H9 (cell line): ENCODE measurements around the gene IL15RA. TPM values are rescaled to one million over a fixed set of nuclear protein-coding genes. Genes with fewer than 3 reads are reported as not detected.

Source experiments
- DNase-seq: peaks from one replicate; pipeline ENCODE4 v3.0.0-alpha.2; 2017
- H2AFZ ChIP-seq: one replicate; pipeline ENCODE4 v1.6.1; 2013; ENCODE audit warnings: mild to moderate bottlenecking, low read length, control low read depth, moderate library complexity
- H2AK5ac ChIP-seq: 2 replicates; pipeline ENCODE4 v1.6.1; 2013; ENCODE audit warnings: low read length, control low read depth, mixed read lengths; ENCODE audit not compliant: insufficient read length
- H2BK120ac ChIP-seq: one replicate; pipeline ENCODE4 v1.6.1; 2013; ENCODE audit warnings: low read depth, mild to moderate bottlenecking, low read length, control low read depth, inconsistent platforms; ENCODE audit not compliant: poor library complexity, severe bottlenecking
- H2BK12ac ChIP-seq: 2 replicates; pipeline ENCODE4 v1.6.1; 2013; ENCODE audit warnings: low read length, control low read depth, mixed read lengths, low read depth; ENCODE audit not compliant: insufficient read length
- H2BK15ac ChIP-seq: 2 replicates; pipeline ENCODE4 v1.6.1; 2013; ENCODE audit warnings: low read depth, low read length, control low read depth
- H2BK20ac ChIP-seq: one replicate; pipeline ENCODE4 v1.6.1; 2013; ENCODE audit warnings: low read depth, mild to moderate bottlenecking, low read length, control low read depth, inconsistent platforms; ENCODE audit not compliant: poor library complexity, severe bottlenecking
- H2BK5ac ChIP-seq: 2 replicates; pipeline ENCODE4 v1.6.1; 2013; ENCODE audit warnings: low read length, control low read depth, mixed read lengths; ENCODE audit not compliant: insufficient read length
- H3K14ac ChIP-seq: 2 replicates; pipeline ENCODE4 v1.6.1; 2013; ENCODE audit warnings: low read length, control low read depth; ENCODE audit not compliant: insufficient read depth
- H3K18ac ChIP-seq: 2 replicates; pipeline ENCODE4 v1.6.1; 2013; ENCODE audit warnings: low read depth, mild to moderate bottlenecking, mixed read lengths, low read length, control low read depth; ENCODE audit not compliant: insufficient read length
- H3K23ac ChIP-seq: 2 replicates; pipeline ENCODE4 v1.6.1; 2013; ENCODE audit warnings: low read length, control low read depth, mixed read lengths, low read depth; ENCODE audit not compliant: insufficient read length
- H3K23me2 ChIP-seq: 2 replicates; pipeline ENCODE4 v1.6.1; 2013; ENCODE audit warnings: low read depth, mild to moderate bottlenecking, mixed read lengths, low read length, control low read depth; ENCODE audit not compliant: insufficient read length, poor library complexity, severe bottlenecking
- H3K27ac ChIP-seq: 2 replicates; pipeline ENCODE4 v1.5.1; 2013; ENCODE audit warnings: low read length, control low read depth, mixed read lengths, low read depth; ENCODE audit not compliant: insufficient read length
- H3K27me3 ChIP-seq: 2 replicates; pipeline ENCODE4 v1.6.1; 2013; ENCODE audit warnings: low read length, control low read depth, inconsistent platforms; ENCODE audit not compliant: insufficient read depth
- H3K4ac ChIP-seq: 2 replicates; pipeline ENCODE4 v1.6.1; 2013; ENCODE audit warnings: low read depth, mild to moderate bottlenecking, control low read depth, inconsistent platforms, low read length, moderate library complexity
- H3K4me1 ChIP-seq: 2 replicates; pipeline ENCODE4 v1.6.1; 2013; ENCODE audit warnings: low read length, control low read depth, inconsistent platforms; ENCODE audit not compliant: insufficient read depth
- H3K4me2 ChIP-seq: 2 replicates; pipeline ENCODE4 v1.6.1; 2013; ENCODE audit warnings: low read length, control low read depth, mixed read lengths; ENCODE audit not compliant: insufficient read length, insufficient read depth
- H3K56ac ChIP-seq: 2 replicates; pipeline ENCODE4 v1.6.1; 2013; ENCODE audit warnings: low read depth, mild to moderate bottlenecking, mixed read lengths, low read length, control low read depth; ENCODE audit not compliant: insufficient read length
- H3K79me1 ChIP-seq: 2 replicates; pipeline ENCODE4 v1.6.1; 2013; ENCODE audit warnings: low read depth, mild to moderate bottlenecking, moderate library complexity, low read length, control low read depth, inconsistent platforms; ENCODE audit not compliant: insufficient read depth, poor library complexity, severe bottlenecking
- H3K79me2 ChIP-seq: 2 replicates; pipeline ENCODE4 v1.6.1; 2013; ENCODE audit warnings: low read length, control low read depth, inconsistent platforms; ENCODE audit not compliant: insufficient read depth
- H3K9ac ChIP-seq: 2 replicates; pipeline ENCODE4 v1.6.1; 2013; ENCODE audit warnings: low read length, control low read depth, mixed read lengths; ENCODE audit not compliant: insufficient read length; ENCODE audit errors: extremely low read depth
- H3K9me3 ChIP-seq: one replicate; pipeline ENCODE4 v1.6.1; 2013; ENCODE audit warnings: low read depth, low read length, inconsistent platforms; ENCODE audit not compliant: control insufficient read depth
- H3T11ph ChIP-seq: one replicate; pipeline ENCODE4 v1.6.1; 2013; ENCODE audit warnings: mild to moderate bottlenecking, low read length, control low read depth, inconsistent platforms
- H4K20me1 ChIP-seq: one replicate; pipeline ENCODE4 v1.6.1; 2013; ENCODE audit not compliant: control insufficient read depth, insufficient read length, insufficient read depth
- H4K5ac ChIP-seq: 2 replicates; pipeline ENCODE4 v1.6.1; 2013; ENCODE audit warnings: low read depth, mild to moderate bottlenecking, mixed read lengths, low read length, control low read depth; ENCODE audit not compliant: insufficient read length
- H4K8ac ChIP-seq: replicated peaks from 2 replicates; pipeline ENCODE4 v1.6.1; 2013; ENCODE audit warnings: low read length, control low read depth, mixed read lengths, low read depth; ENCODE audit not compliant: insufficient read length
- H4K91ac ChIP-seq: 2 replicates; pipeline ENCODE4 v1.6.1; 2013; ENCODE audit warnings: low read depth, mild to moderate bottlenecking, moderate library complexity, mixed read lengths, low read length, control low read depth; ENCODE audit not compliant: insufficient read length
- H3K27ac Mint-ChIP-seq, 3 experiments: 2 replicates in 2 of 3; 3 replicates in 1 of 3; pipeline ENCODE4 v1.8.0; 2020 to 2021; ENCODE audit warnings: mixed read lengths in 3 of 3, mild to moderate bottlenecking in 1 of 3, moderate library complexity in 1 of 3
- H3K27me3 Mint-ChIP-seq: 2 replicates; pipeline ENCODE4 v1.8.0; 2021; ENCODE audit warnings: low read depth, mild to moderate bottlenecking, moderate library complexity, mixed read lengths
- H3K36me3 Mint-ChIP-seq, 3 experiments: 2 replicates in 2 of 3; 3 replicates in 1 of 3; pipeline ENCODE4 v1.8.0; 2020 to 2021; ENCODE audit warnings: low read depth in 3 of 3, mixed read lengths in 3 of 3; ENCODE audit not compliant: insufficient read depth in 1 of 3
- H3K4me1 Mint-ChIP-seq, 2 experiments: 2 replicates each; pipeline ENCODE4 v1.8.0; 2020; ENCODE audit warnings: mixed read lengths in 2 of 2
- H3K4me3 Mint-ChIP-seq, 2 experiments: 2 replicates in 1 of 2; 3 replicates in 1 of 2; pipeline ENCODE4 v1.8.0; 2020 to 2021; ENCODE audit warnings: mild to moderate bottlenecking in 2 of 2, mixed read lengths in 2 of 2, moderate library complexity in 1 of 2
- H3K9me3 Mint-ChIP-seq, 2 experiments: 2 replicates in 1 of 2; 3 replicates in 1 of 2; pipeline ENCODE4 v1.8.0; 2020; ENCODE audit warnings: mild to moderate bottlenecking in 2 of 2, mixed read lengths in 2 of 2, moderate library complexity in 1 of 2
- CTCF ChIP-seq: fragments of 200-600 bp; sonication (generic); conservative IDR thresholded peaks from 3 replicates; pipeline ENCODE4 v1.8.0; 2021; ENCODE audit warnings: antibody characterized with exemption, mild to moderate bottlenecking
- WGBS: extraction: QIAGEN DNeasy Blood & Tissue Kit; methylation state at CpG from one replicate; pipeline ENCODE4 v1.1.7; 2013; ENCODE audit warnings: missing lambda C conversion rate, low lambda C conversion rate, mixed read lengths; ENCODE audit not compliant: insufficient read length; ENCODE audit errors: extremely low coverage; 5-methylcytosine and 5-hydroxymethylcytosine counted together
- total RNA-seq: library from RNA; stranded (reverse); gene quantifications from 2 replicates; pipeline ENCODE4 v1.2.1, GENCODE V29; 2021

The IL15RA gene
- total RNA-seq, 1 experiment from 2014 or later, result 0.31 TPM

- Histone ChIP-seq H2BK15ac (no peak overlapping the region), H3K79me1 (no peaks in the 10 kb centered on the region), H2BK5ac (no peak overlapping the region), H3K9ac (no peak overlapping the region), H2AFZ (no peak overlapping the region), H2BK12ac (no peak overlapping the region), H3K4me1 (no peaks in the 10 kb centered on the region), H3K56ac (no peak overlapping the region), H3K9me3 (no peaks in the 10 kb centered on the region), H3K23me2 (no peaks in the 10 kb centered on the region), H4K8ac (no peak overlapping the region), H3K4ac (no peak overlapping the region), H3K4me2 (no peak overlapping the region), H4K91ac (no peak overlapping the region), H3K27me3 (no peaks in the 10 kb centered on the region), H3K18ac (no peak overlapping the region), H3T11ph (no peak overlapping the region), H4K5ac (no peak overlapping the region), H3K27ac (no peak overlapping the region), H3K23ac (no peak overlapping the region), H4K20me1 (no peaks in the 10 kb centered on the region), H2BK20ac (no peak overlapping the region), H2BK120ac (no peak overlapping the region), H3K79me2 (no peaks in the 10 kb centered on the region), H3K14ac (no peak overlapping the region), H2AK5ac (no peak overlapping the region)
- Mint-ChIP-seq H3K36me3 (no peaks in the 10 kb centered on the region), H3K4me3 (no peak overlapping the region), H3K27me3 (peaks cover 22% of the 10 kb centered on the region), H3K27ac (peak overlapping the region in 1 of 3 experiments; percentile 33; a peak in 1 of 7 replicates), H3K4me1 (no peaks in the 10 kb centered on the region), H3K9me3 (no peaks in the 10 kb centered on the region)
- DNase-seq, result no peak
- no CpG with 5 or more reads among the region's 5 CpGs for WGBS
- no peak for TF ChIP-seq CTCF
Observed at GRCh38 chr10:5985029-5985428, 7.7 kb upstream of the IL15RA start.
